GM12891 (cell line): ENCODE results near the gene OBP2B.

ENCODE experiments used
- PAX5 ChIP-seq: IDR thresholded peaks from 2 replicates; pipeline ENCODE4 v1.6.1; 2011; ENCODE audit warnings: low read length, moderate library complexity, mild to moderate bottlenecking; ENCODE audit not compliant: insufficient read depth, severe bottlenecking
- POLR2A ChIP-seq: IDR thresholded peaks from 2 replicates; pipeline ENCODE4 v1.6.1; 2011; ENCODE audit warnings: low read depth, low read length, control low read depth
- POLR2AphosphoS5 ChIP-seq: IDR thresholded peaks from 2 replicates; pipeline ENCODE4 v1.6.1; 2011; ENCODE audit warnings: low read depth, low read length, control low read depth
- POU2F2 ChIP-seq: IDR thresholded peaks from 2 replicates; pipeline ENCODE4 v1.6.1; 2011; ENCODE audit warnings: low read depth, mild to moderate bottlenecking, control low read depth, low read length, moderate library complexity
- TAF1 ChIP-seq: IDR thresholded peaks from 2 replicates; pipeline ENCODE4 v1.6.1; 2011; ENCODE audit warnings: low read depth, low read length, control low read depth

DNA sequence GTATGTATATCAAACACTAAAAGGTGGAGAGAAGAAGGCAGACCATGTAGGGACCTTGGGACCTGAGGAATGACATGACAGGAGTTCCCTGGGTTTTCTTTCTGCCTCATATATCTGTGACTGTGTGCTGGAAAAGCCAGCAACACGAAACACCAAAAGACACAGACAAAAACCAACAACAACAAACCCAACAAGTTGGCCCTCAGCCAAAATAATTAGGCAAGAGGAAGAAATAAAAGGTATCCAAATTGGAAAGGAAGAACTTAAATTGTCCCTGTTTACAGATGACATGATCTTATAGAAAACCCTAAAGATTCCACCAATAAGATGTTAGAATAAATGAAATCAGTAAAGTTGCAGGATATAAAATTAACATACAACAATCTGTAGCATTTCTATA is 44.2 kb upstream of the OBP2B start:
- TF ChIP-seq TAF1 (no peak), POLR2A (no peak), POLR2AphosphoS5 (no peak), PAX5 (no peak), POU2F2 (no peak)
